ENCODE results near the gene SLC44A2. TPM values are rescaled to one million over a fixed set of nuclear protein-coding genes. Genes with fewer than 3 reads are reported as not detected.

The SLC44A2 gene
- total RNA-seq, 4 donors from 2014 or later: 86.0 to 141 (median 113) TPM

DNA sequence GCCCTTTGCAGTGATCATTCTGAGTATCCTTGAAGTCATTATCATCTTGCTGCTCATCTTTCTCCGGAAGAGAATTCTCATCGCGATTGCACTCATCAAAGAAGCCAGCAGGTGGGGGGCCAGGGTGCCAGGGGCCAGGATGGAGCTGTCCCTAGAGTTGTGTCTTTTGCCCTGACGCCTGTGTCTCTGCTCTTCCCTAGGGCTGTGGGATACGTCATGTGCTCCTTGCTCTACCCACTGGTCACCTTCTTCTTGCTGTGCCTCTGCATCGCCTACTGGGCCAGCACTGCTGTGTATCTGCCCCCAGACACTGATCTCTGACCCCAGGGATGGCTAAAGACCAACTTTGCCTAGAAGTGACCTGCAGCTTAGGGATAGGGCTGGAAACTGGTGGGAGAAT lies 9.6 kb downstream of the SLC44A2 start:
- no peak overlapping the region for H3K27ac ChIP-seq
- H3K36me3 ChIP-seq: peaks cover 51 to 66% of the 10 kb centered on the region in 2 donors
- no peak for TF ChIP-seq POLR2A (IDR thresholded peaks at IDR 0.05)
- TF ChIP-seq CTCF (IDR thresholded peaks at IDR 0.05): no peak
- no peak overlapping the region for H3K4me3 ChIP-seq (replicated peaks in 1 of 3)
- H3K27me3 ChIP-seq: no peaks in the 10 kb centered on the region
- 87 to 89% methylated on average over 6 of the region's 6 CpGs for WGBS, 2 donors
- H3K4me1 ChIP-seq: peaks cover 0 to 7% of the 10 kb centered on the region in 2 donors
- no peak for DNase-seq
- H3K9me3 ChIP-seq: no peaks in the 10 kb centered on the region
- intact Hi-C loops (cut with DNase I): no loop called here

DNA sequence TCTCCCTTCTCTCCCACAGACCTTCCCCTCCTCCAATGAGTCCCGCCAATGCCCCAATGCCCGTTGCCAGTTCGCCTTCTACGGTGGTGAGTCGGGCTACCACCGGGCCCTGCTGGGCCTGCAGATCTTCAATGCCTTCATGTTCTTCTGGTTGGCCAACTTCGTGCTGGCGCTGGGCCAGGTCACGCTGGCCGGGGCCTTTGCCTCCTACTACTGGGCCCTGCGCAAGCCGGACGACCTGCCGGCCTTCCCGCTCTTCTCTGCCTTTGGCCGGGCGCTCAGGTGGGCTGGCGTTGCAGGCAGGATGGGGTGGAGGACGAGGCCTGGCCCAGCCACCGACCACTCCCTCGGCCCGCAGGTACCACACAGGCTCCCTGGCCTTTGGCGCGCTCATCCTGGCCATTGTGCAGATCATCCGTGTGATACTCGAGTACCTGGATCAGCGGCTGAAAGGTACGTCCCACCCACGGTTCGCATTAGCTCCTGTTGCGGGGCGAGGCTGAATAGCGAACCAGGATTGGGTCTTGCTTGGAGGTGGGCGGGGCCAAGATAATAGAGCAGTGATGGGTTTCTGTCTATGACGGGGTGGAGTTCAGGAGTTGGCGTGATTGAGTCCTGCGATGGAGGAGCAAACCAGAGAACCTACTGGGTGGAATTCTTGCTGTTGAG lies 11.1 kb downstream of the SLC44A2 start:
- no peak for DNase-seq
- peaks cover 0 to 7% of the 10 kb centered on the region in 2 donors for H3K4me1 ChIP-seq
- no peaks in the 10 kb centered on the region for H3K9me3 ChIP-seq
- H3K4me3 ChIP-seq (replicated peaks in 1 of 3): no peak overlapping the region
- no peak overlapping the region for H3K27ac ChIP-seq
- H3K27me3 ChIP-seq: no peaks in the 10 kb centered on the region
- TF ChIP-seq CTCF (IDR thresholded peaks at IDR 0.05) (no peak), POLR2A (IDR thresholded peaks at IDR 0.05) (no peak)
- WGBS, 2 donors: 91 to 92% methylated on average over 37 of the region's 37 CpGs
- intact Hi-C loops (cut with DNase I): no loop called here
- H3K36me3 ChIP-seq: peaks cover 53 to 63% of the 10 kb centered on the region in 2 donors

DNA sequence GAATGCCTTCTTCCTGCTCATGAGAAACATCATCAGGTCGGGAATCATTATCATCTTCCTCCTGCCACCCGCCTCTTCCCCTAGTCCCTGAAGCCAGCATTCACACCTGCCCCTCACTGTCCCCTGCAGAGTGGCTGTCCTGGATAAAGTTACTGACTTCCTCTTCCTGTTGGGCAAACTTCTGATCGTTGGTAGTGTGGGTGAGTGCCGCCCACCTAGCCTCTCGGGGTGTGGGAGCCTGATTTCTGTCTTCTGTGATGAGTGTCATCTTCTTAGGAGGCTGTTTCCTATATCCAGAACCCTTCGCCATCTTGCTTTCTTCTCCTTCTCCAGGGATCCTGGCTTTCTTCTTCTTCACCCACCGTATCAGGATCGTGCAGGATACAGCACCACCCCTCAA lies 12.5 kb downstream of the SLC44A2 start:
- H3K9me3 ChIP-seq: no peaks in the 10 kb centered on the region
- intact Hi-C loops (cut with DNase I): no loop called here
- H3K36me3 ChIP-seq: peaks cover 47 to 50% of the 10 kb centered on the region in 2 donors
- WGBS, 2 donors: 76 to 82% methylated on average over 8 of the region's 8 CpGs
- no peak for DNase-seq
- no peak overlapping the region for H3K27ac ChIP-seq
- H3K4me3 ChIP-seq (replicated peaks in 1 of 3): no peak overlapping the region
- peaks cover 8 to 14% of the 10 kb centered on the region in 2 donors for H3K4me1 ChIP-seq
- no peaks in the 10 kb centered on the region for H3K27me3 ChIP-seq
- TF ChIP-seq POLR2A (IDR thresholded peaks at IDR 0.05): no peak
- TF ChIP-seq CTCF (IDR thresholded peaks at IDR 0.05): no peak

DNA sequence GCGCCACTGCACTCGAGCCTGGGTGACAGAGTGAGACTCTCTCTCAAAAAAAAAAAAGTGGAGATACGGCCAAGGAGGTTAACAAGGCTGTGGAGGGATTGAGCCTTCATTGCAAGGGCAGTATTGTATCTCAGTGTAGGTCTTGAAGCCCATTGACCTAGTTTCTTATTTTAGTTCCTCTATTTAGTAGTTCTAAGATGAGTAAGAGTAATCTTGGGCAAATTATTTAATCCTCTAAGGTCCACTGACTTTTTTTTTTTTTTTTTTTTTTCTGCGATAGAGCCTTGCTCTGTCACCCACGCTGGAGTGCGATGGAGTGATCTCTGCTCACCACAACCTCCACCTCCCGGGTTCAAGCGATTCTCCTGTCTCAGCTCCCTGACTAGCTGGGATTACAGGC lies 14.5 kb downstream of the SLC44A2 start:
- H3K36me3 ChIP-seq: peaks cover 41 to 42% of the 10 kb centered on the region in 2 donors
- intact Hi-C loops (cut with DNase I): no loop called here
- no peak for TF ChIP-seq CTCF (IDR thresholded peaks at IDR 0.05)
- H3K4me1 ChIP-seq: peaks cover 26 to 33% of the 10 kb centered on the region in 2 donors
- H3K27me3 ChIP-seq: no peaks in the 10 kb centered on the region
- no peak overlapping the region for H3K4me3 ChIP-seq (replicated peaks in 1 of 3)
- peak overlapping the region in 1 of 3 donors; percentile 36 for H3K27ac ChIP-seq
- 62 to 87% methylated on average over 8 of the region's 8 CpGs for WGBS, 2 donors
- no peaks in the 10 kb centered on the region for H3K9me3 ChIP-seq
- DNase-seq: peak in 1 of 2 donors; percentile 20

DNA sequence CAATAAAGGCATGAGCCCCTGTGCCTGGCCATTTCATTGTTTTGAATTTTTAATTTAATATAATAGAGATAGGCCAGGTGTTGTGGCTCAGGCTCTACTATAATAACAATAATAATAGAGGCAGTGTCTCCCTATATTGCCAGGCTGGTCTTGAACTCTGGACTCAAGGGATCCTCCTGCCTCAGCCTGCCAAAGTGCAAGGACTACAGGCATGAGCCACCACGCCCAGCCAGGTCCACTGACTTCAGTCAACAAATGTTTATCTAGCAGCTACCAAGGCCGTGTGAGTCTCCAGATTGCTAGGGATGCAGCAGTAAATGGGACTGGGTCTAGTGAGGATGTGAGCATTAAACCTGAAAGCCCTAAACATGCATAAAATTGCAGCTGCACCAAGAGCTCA lies 15.0 kb downstream of the SLC44A2 start:
- Histone ChIP-seq H3K4me1 (peaks cover 29 to 36% of the 10 kb centered on the region in 2 donors), H3K4me3 (replicated peaks in 1 of 3) (no peak overlapping the region), H3K9me3 (no peaks in the 10 kb centered on the region), H3K27me3 (no peaks in the 10 kb centered on the region), H3K27ac (peak overlapping the region in 1 of 3 donors; percentile 36), H3K36me3 (peaks cover 36 to 37% of the 10 kb centered on the region in 2 donors)
- no peak for TF ChIP-seq POLR2A (IDR thresholded peaks at IDR 0.05)
- TF ChIP-seq CTCF (IDR thresholded peaks at IDR 0.05): no peak
- WGBS, 2 donors: 73 to 91% methylated on average over 2 of the region's 2 CpGs
- intact Hi-C loops (cut with DNase I): no loop called here
- no peak for DNase-seq
